HEK293 (cell line): ENCODE data around the gene ARHGAP22.

Experiments
- CTCF ChIA-PET: fragments of 350-600 bp; formaldehyde crosslinking; extraction: SDS; loops from one replicate; lab custom pipeline; 2021; ENCODE audit warnings: antibody characterized with exemption; lab: Yijun Ruan, JAX
- POLR2A ChIA-PET: fragments of 300-600 bp; formaldehyde crosslinking; extraction: SDS; loops from one replicate; lab custom pipeline; 2020; ENCODE audit warnings: antibody characterized with exemption, inconsistent platforms; lab: Yijun Ruan, JAX
- H3K27ac ChIP-seq: fragments of 200-500 bp; sonication (Bioruptor generic); 2 replicates; pipeline ENCODE4 v1.5.1; 2014; ENCODE audit warnings: low read depth, low read length, control low read depth, inconsistent platforms; ENCODE audit errors: extremely low read depth
- H3K36me3 ChIP-seq, 2 experiments: fragments of 200-500 bp in 1 of 2; sonication (Bioruptor generic) in 1 of 2; 1 replicate in 1 of 2; 2 replicates in 1 of 2; pipeline ENCODE4 v1.5.1; 2014 to 2017; ENCODE audit warnings: inconsistent platforms in 2 of 2, low read length in 2 of 2; ENCODE audit not compliant: control insufficient read depth in 2 of 2, insufficient read depth in 1 of 2
- H3K4me1 ChIP-seq: fragments of 200-500 bp; sonication (Bioruptor generic); 2 replicates; pipeline ENCODE4 v1.5.1; 2014; ENCODE audit warnings: mild to moderate bottlenecking, low read length, inconsistent platforms; ENCODE audit not compliant: control insufficient read depth, insufficient read depth
- H3K4me3 ChIP-seq: 2 replicates; pipeline ENCODE4 v1.5.1; 2011; ENCODE audit warnings: low read depth, mild to moderate bottlenecking, control low read depth, low read length, moderate library complexity
- H3K9me3 ChIP-seq: fragments of 200-500 bp; sonication (Bioruptor generic); 2 replicates; pipeline ENCODE4 v1.5.1; 2014; ENCODE audit warnings: low read depth, low read length, inconsistent platforms; ENCODE audit not compliant: control insufficient read depth, insufficient read depth
- BCL11A ChIP-seq: fragments of 450-650 bp; formaldehyde crosslinking; IDR thresholded peaks from 2 replicates; pipeline ENCODE4 v1.5.1; 2016; ENCODE audit warnings: low read depth, missing biosample characterization, missing genetic modification characterization
- KLF17 ChIP-seq: fragments of 450-650 bp; formaldehyde crosslinking; IDR thresholded peaks from 2 replicates; pipeline ENCODE4 v1.5.1; 2016; ENCODE audit warnings: missing biosample characterization, missing genetic modification characterization
- KLF7 ChIP-seq: fragments of 450-650 bp; formaldehyde crosslinking; IDR thresholded peaks from 2 replicates; pipeline ENCODE4 v1.5.1; 2016; ENCODE audit warnings: missing biosample characterization, missing genetic modification characterization, borderline replicate concordance
- MZF1 ChIP-seq: fragments of 450-650 bp; formaldehyde crosslinking; IDR thresholded peaks from 2 replicates; pipeline ENCODE4 v1.5.1; 2017; ENCODE audit warnings: missing biosample characterization, missing genetic modification characterization, borderline replicate concordance
- WT1 ChIP-seq: fragments of 450-650 bp; formaldehyde crosslinking; IDR thresholded peaks from 2 replicates; pipeline ENCODE4 v1.5.1; 2016; ENCODE audit warnings: missing biosample characterization, missing genetic modification characterization
- ZBTB44 ChIP-seq: fragments of 450-650 bp; IDR thresholded peaks from 2 replicates; pipeline ENCODE4 v1.5.1; 2018; ENCODE audit warnings: missing biosample characterization, mild to moderate bottlenecking, missing genetic modification characterization
- ZBTB7A ChIP-seq: fragments of 450-650 bp; formaldehyde crosslinking; IDR thresholded peaks from 2 replicates; pipeline ENCODE4 v1.5.1; 2016; ENCODE audit warnings: low read depth, missing biosample characterization, missing genetic modification characterization
- ZIC2 ChIP-seq: fragments of 450-650 bp; formaldehyde crosslinking; IDR thresholded peaks from 2 replicates; pipeline ENCODE4 v1.5.1; 2016; ENCODE audit warnings: missing biosample characterization, missing genetic modification characterization
- ZNF112 ChIP-seq: fragments of 450-650 bp; formaldehyde crosslinking; IDR thresholded peaks from 2 replicates; pipeline ENCODE4 v1.5.0; 2017; ENCODE audit warnings: missing biosample characterization, missing genetic modification characterization
- ZNF140 ChIP-seq: fragments of 450-650 bp; formaldehyde crosslinking; IDR thresholded peaks from 2 replicates; pipeline ENCODE4 v1.5.1; 2016; ENCODE audit warnings: missing biosample characterization, missing genetic modification characterization
- ZNF16 ChIP-seq: fragments of 450-650 bp; formaldehyde crosslinking; IDR thresholded peaks from 2 replicates; pipeline ENCODE4 v1.5.1; 2016; ENCODE audit warnings: low read depth, missing biosample characterization, missing genetic modification characterization
- ZNF23 ChIP-seq: fragments of 450-650 bp; formaldehyde crosslinking; IDR thresholded peaks from 2 replicates; pipeline ENCODE4 v1.5.1; 2016; ENCODE audit warnings: missing biosample characterization, missing genetic modification characterization, borderline replicate concordance
- ZNF26 ChIP-seq: fragments of 450-650 bp; formaldehyde crosslinking; IDR thresholded peaks from 2 replicates; pipeline ENCODE4 v1.5.1; 2016; ENCODE audit warnings: missing biosample characterization, missing genetic modification characterization
- ZNF292 ChIP-seq: fragments of 450-650 bp; formaldehyde crosslinking; IDR thresholded peaks from 2 replicates; pipeline ENCODE4 v1.5.1; 2016; ENCODE audit warnings: low read depth, missing biosample characterization, missing genetic modification characterization, borderline replicate concordance
- ZNF350 ChIP-seq: fragments of 450-650 bp; formaldehyde crosslinking; IDR thresholded peaks from 2 replicates; pipeline ENCODE4 v1.5.0; 2017; ENCODE audit warnings: missing biosample characterization, mild to moderate bottlenecking, missing genetic modification characterization
- ZNF692 ChIP-seq: fragments of 450-650 bp; formaldehyde crosslinking; IDR thresholded peaks from 2 replicates; pipeline ENCODE4 v1.5.1; 2016; ENCODE audit warnings: missing biosample characterization, missing genetic modification characterization
- ZNF785 ChIP-seq: fragments of 450-650 bp; formaldehyde crosslinking; IDR thresholded peaks from 2 replicates; pipeline ENCODE4 v1.5.1; 2016; ENCODE audit warnings: missing biosample characterization, missing genetic modification characterization
- ZSCAN23 ChIP-seq: fragments of 450-650 bp; formaldehyde crosslinking; IDR thresholded peaks from 2 replicates; pipeline ENCODE4 v1.5.1; 2016; ENCODE audit warnings: missing biosample characterization, missing genetic modification characterization
- ZSCAN4 ChIP-seq: fragments of 450-650 bp; formaldehyde crosslinking; IDR thresholded peaks from 2 replicates; pipeline ENCODE4 v1.5.1; 2017; ENCODE audit warnings: missing biosample characterization, missing genetic modification characterization
- ZXDB ChIP-seq: fragments of 450-650 bp; formaldehyde crosslinking; IDR thresholded peaks from 2 replicates; pipeline ENCODE4 v1.5.1; 2016; ENCODE audit warnings: missing biosample characterization, missing genetic modification characterization

The ARHGAP22 gene

GRCh38 chr10:48536916-48537890 lies 67.7 kb downstream of the ARHGAP22 start:
- H3K27ac ChIP-seq: no peak overlapping the region
- ChIA-PET POLR2A (no interaction called here), CTCF (interaction anchor here (0.9 to 2.9 kb wide), 5 partner anchors 12 to 119 kb away, joined by 3 to 14 read pairs (median 6); no protein-coding TSS in a partner anchor)
- no peaks in the 10 kb centered on the region for H3K9me3 ChIP-seq
- no peaks in the 10 kb centered on the region for H3K4me1 ChIP-seq
- no peak for TF ChIP-seq ZNF112 (tag by site-specific recombination)
- no peak for TF ChIP-seq BCL11A
- TF ChIP-seq ZSCAN23 (tag by site-specific recombination): no peak
- TF ChIP-seq ZNF140 (tag by site-specific recombination): no peak
- no peak for TF ChIP-seq ZBTB44 (tag by site-specific recombination)
- no peak for TF ChIP-seq ZSCAN4
- TF ChIP-seq ZXDB: no peak
- no peak for TF ChIP-seq KLF17 (tag by site-specific recombination)
- TF ChIP-seq ZNF350 (tag by site-specific recombination): no peak
- TF ChIP-seq ZNF785 (tag by site-specific recombination): no peak
- no peak for TF ChIP-seq ZIC2 (tag by site-specific recombination)
- TF ChIP-seq KLF7 (tag by site-specific recombination): no peak
- no peak for TF ChIP-seq MZF1 (tag by site-specific recombination)
- TF ChIP-seq ZNF692 (tag by site-specific recombination): no peak
- no peak for TF ChIP-seq ZBTB7A (tag by site-specific recombination)
- TF ChIP-seq ZNF26 (tag by site-specific recombination): no peak
- no peak for TF ChIP-seq ZNF16 (tag by site-specific recombination)
- TF ChIP-seq WT1 (tag by site-specific recombination): no peak
- TF ChIP-seq ZNF292 (tag by site-specific recombination): no peak
- no peak for TF ChIP-seq ZNF23 (tag by site-specific recombination)
- TF ChIP-seq, all 188 proteins: peak for 0
- no peaks in the 10 kb centered on the region for H3K36me3 ChIP-seq
- no peak overlapping the region for H3K4me3 ChIP-seq
